K562 (cell line): Measurements from ENCODE around the gene CCDC90B.

Experiments used
- CBX1 ChIP-seq: sonication (generic); IDR thresholded peaks from 2 replicates; pipeline ENCODE4 v1.6.1; 2016; ENCODE audit warnings: antibody characterized with exemption, low read depth, mild to moderate bottlenecking
- FUS ChIP-seq: fragments of 200-400 bp; formaldehyde crosslinking; optimal IDR thresholded peaks from 2 replicates; pipeline ENCODE3; 2017; ENCODE audit warnings: low read depth, low read length
- JUND ChIP-seq, 2 experiments: IDR thresholded peaks; 2 replicates in 1 of 2; 3 replicates in 1 of 2; pipeline ENCODE4 v1.6.1; 2011; ENCODE audit warnings: borderline replicate concordance in 2 of 2, low read depth in 2 of 2, low read length in 2 of 2, improper control_type of control experiment in 1 of 2, missing biosample characterization in 1 of 2, missing genetic modification characterization in 1 of 2, missing genetic modification reagents in 1 of 2
- KDM4B ChIP-seq, 2 experiments: fragments of 450-650 bp in 1 of 2; sonication (generic) in 1 of 2; IDR thresholded peaks; 2 replicates each; pipeline ENCODE4 v1.6.1; 2016 to 2017; ENCODE audit warnings: borderline replicate concordance in 2 of 2, antibody characterized with exemption in 1 of 2, low read depth in 1 of 2, mild to moderate bottlenecking in 1 of 2
- MYC ChIP-seq, 2 experiments: fragments of 250-450 bp in 1 of 2; sonication (Bioruptor Pico) in 1 of 2; IDR thresholded peaks; 2 replicates each; pipeline versions ENCODE4 v1.5.1 to v1.6.1; 2012 to 2021; ENCODE audit warnings: low read depth in 2 of 2, borderline replicate concordance in 1 of 2, improper control_type of control experiment in 1 of 2, low read length in 1 of 2, mild to moderate bottlenecking in 1 of 2, moderate library complexity in 1 of 2
- PHF8 ChIP-seq: fragments of 200-600 bp; sonication (generic); IDR thresholded peaks from 2 replicates; pipeline ENCODE4 v1.6.1; 2012; ENCODE audit warnings: mixed run types, mild to moderate bottlenecking, inconsistent platforms, low read length, moderate library complexity, borderline replicate concordance
- POLR2A ChIP-seq: fragments of 450-650 bp; conservative IDR thresholded peaks from 2 replicates; pipeline ENCODE4 v1.6.1; 2016
- SMAD3 ChIP-seq: fragments of 450-650 bp; formaldehyde crosslinking; conservative IDR thresholded peaks from 2 replicates; pipeline ENCODE4 v1.4.0; 2020; ENCODE audit warnings: mild to moderate bottlenecking
- SNRNP70 ChIP-seq: fragments of 200-400 bp; formaldehyde crosslinking; optimal IDR thresholded peaks from 2 replicates; pipeline ENCODE3; 2017; ENCODE audit warnings: low read depth, low read length
- SREBF1 ChIP-seq: fragments of 150-350 bp; IDR thresholded peaks from 2 replicates; pipeline ENCODE4 v1.6.1; 2014; ENCODE audit warnings: antibody characterized with exemption, low read depth, low read length, borderline replicate concordance
- TF ChIP-seq, protein P1 (sequence below): fragments of 150-350 bp; IDR thresholded peaks from 2 replicates; pipeline ENCODE4 v1.6.1; 2014; ENCODE audit warnings: low read depth, mild to moderate bottlenecking, low read length, borderline replicate concordance
- TF ChIP-seq, protein P2 (sequence below), 3 experiments: IDR thresholded peaks in 2 of 3; conservative IDR thresholded peaks in 1 of 3; 2 replicates each; pipeline ENCODE4 v1.5.1; 2011 to 2012; ENCODE audit warnings: low read length in 3 of 3, mild to moderate bottlenecking in 3 of 3, control low read depth in 2 of 3, improper control_type of control experiment in 1 of 3, inconsistent platforms in 1 of 3, low read depth in 1 of 3, mixed read lengths in 1 of 3, moderate library complexity in 1 of 3; ENCODE audit not compliant: insufficient read depth in 2 of 3

DNA sequence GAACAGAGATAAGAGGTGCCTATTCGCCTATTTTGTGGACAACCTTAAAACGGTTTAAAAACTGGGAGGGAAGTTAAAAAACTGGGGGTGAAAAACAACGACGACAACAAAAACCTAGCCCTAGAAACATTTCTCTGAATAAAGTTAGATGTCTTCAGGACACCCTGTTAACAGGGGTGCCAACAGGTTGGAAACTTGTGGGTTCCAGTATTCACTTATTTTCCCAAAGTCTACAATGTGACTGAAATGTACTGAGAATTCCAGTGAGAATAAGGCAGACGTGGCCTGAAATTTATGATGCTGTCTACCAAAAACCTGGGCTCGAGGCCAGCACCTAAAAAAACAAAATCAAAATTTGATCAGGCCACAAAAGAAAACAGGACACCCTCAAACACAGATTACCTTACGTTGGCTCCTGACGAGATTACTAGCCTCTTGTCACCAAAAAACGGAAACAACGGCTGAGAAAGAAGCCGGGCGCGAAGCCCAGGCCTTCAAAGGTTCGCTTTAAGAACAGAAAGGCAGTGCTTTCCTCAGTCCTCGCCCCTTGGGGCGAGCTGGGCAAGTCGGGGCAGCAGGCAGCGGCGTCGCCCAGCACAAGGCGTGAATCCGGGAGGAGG, 906 bp downstream of the CCDC90B start:
- TF ChIP-seq FUS: no peak
- TF ChIP-seq PHF8: no peak
- TF ChIP-seq, protein P1, sequence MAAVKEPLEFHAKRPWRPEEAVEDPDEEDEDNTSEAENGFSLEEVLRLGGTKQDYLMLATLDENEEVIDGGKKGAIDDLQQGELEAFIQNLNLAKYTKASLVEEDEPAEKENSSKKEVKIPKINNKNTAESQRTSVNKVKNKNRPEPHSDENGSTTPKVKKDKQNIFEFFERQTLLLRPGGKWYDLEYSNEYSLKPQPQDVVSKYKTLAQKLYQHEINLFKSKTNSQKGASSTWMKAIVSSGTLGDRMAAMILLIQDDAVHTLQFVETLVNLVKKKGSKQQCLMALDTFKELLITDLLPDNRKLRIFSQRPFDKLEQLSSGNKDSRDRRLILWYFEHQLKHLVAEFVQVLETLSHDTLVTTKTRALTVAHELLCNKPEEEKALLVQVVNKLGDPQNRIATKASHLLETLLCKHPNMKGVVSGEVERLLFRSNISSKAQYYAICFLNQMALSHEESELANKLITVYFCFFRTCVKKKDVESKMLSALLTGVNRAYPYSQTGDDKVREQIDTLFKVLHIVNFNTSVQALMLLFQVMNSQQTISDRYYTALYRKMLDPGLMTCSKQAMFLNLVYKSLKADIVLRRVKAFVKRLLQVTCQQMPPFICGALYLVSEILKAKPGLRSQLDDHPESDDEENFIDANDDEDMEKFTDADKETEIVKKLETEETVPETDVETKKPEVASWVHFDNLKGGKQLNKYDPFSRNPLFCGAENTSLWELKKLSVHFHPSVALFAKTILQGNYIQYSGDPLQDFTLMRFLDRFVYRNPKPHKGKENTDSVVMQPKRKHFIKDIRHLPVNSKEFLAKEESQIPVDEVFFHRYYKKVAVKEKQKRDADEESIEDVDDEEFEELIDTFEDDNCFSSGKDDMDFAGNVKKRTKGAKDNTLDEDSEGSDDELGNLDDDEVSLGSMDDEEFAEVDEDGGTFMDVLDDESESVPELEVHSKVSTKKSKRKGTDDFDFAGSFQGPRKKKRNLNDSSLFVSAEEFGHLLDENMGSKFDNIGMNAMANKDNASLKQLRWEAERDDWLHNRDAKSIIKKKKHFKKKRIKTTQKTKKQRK: no peak
- TF ChIP-seq JUND (IDR thresholded peaks at IDR 0.05; ENCODE audit: borderline replicate concordance, low read depth, low read length): no peak
- TF ChIP-seq JUND (tag; IDR thresholded peaks at IDR 0.05; ENCODE audit: borderline replicate concordance, low read depth, low read length): no peak
- TF ChIP-seq, protein P2, sequence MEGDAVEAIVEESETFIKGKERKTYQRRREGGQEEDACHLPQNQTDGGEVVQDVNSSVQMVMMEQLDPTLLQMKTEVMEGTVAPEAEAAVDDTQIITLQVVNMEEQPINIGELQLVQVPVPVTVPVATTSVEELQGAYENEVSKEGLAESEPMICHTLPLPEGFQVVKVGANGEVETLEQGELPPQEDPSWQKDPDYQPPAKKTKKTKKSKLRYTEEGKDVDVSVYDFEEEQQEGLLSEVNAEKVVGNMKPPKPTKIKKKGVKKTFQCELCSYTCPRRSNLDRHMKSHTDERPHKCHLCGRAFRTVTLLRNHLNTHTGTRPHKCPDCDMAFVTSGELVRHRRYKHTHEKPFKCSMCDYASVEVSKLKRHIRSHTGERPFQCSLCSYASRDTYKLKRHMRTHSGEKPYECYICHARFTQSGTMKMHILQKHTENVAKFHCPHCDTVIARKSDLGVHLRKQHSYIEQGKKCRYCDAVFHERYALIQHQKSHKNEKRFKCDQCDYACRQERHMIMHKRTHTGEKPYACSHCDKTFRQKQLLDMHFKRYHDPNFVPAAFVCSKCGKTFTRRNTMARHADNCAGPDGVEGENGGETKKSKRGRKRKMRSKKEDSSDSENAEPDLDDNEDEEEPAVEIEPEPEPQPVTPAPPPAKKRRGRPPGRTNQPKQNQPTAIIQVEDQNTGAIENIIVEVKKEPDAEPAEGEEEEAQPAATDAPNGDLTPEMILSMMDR (IDR thresholded peaks at IDR 0.05 in 2 of 3, conservative IDR thresholded peaks at IDR 0.05 in 1 of 3; ENCODE audit: insufficient read depth in 2 of 3, low read depth in 1 of 3, low read length in 3 of 3): no peak
- TF ChIP-seq KDM4B (IDR thresholded peaks at IDR 0.05; ENCODE audit: borderline replicate concordance in 2 of 2, low read depth in 1 of 2): no peak
- no peak for TF ChIP-seq MYC (IDR thresholded peaks at IDR 0.05; ENCODE audit: low read depth, low read length)
- no peak for TF ChIP-seq MYC (CRISPR knock-in tag; IDR thresholded peaks at IDR 0.05; ENCODE audit: borderline replicate concordance, low read depth)
- no peak for TF ChIP-seq CBX1
- no peak for TF ChIP-seq SNRNP70
- TF ChIP-seq POLR2A: no peak
- TF ChIP-seq SMAD3 (CRISPR knock-in tag): no peak
- no peak for TF ChIP-seq SREBF1
